ENCODE results near the gene OR8B2. TPM values are rescaled to one million over a fixed set of nuclear protein-coding genes. Genes with fewer than 3 reads are reported as not detected.

Gene OR8B2
- polyA plus RNA-seq, 1 donor = not detected

Other genes with a start within 250 kb of the OR8B2 start
- gene OR10D3, start 201.2 kb downstream of the OR8B2 start, polyA plus RNA-seq = not detected
- gene OR8G1, start 143.4 kb downstream of the OR8B2 start, polyA plus RNA-seq = not detected
- gene OR8G5, start 128.1 kb downstream of the OR8B2 start, polyA plus RNA-seq = not detected
- under 0.01 TPM for gene OR8D1, start 70.5 kb downstream of the OR8B2 start, polyA plus RNA-seq
- not detected for gene OR8D2, start 64.3 kb downstream of the OR8B2 start, polyA plus RNA-seq
- not detected for gene OR8B3, start 14.5 kb upstream of the OR8B2 start, polyA plus RNA-seq
- gene OR8B4, start 40.4 kb upstream of the OR8B2 start, polyA plus RNA-seq = not detected
- gene OR8B8, start 61.2 kb upstream of the OR8B2 start, polyA plus RNA-seq = not detected
- not detected for gene OR8B12, start 159.2 kb upstream of the OR8B2 start, polyA plus RNA-seq
- gene OR8A1, start 185.5 kb upstream of the OR8B2 start, polyA plus RNA-seq = not detected
- 0.03 TPM for gene PANX3, start 226.9 kb upstream of the OR8B2 start, polyA plus RNA-seq
- gene TBRG1, start 238.4 kb upstream of the OR8B2 start, polyA plus RNA-seq = 45.3 TPM

All from large intestine (tissue), 1 donor.